GM19351 (cell line): Measurements from ENCODE around the gene SYT7.
"Not testable (repeated sequence)": the region's sequence is repeated elsewhere in the genome, so short reads cannot be mapped to it uniquely, and the experiment has no call there.

Experiments used
- ATAC-seq: cut with Tn5 transposase; IDR thresholded peaks from one replicate; pipeline ENCODE4 v1.9.1; 2021; ENCODE audit warnings: mild to moderate bottlenecking, moderate library complexity; ENCODE audit not compliant: unreplicated experiment

SYT7 gene

GRCh38 chr11:61481806-61482205 is 99.1 kb downstream of the SYT7 start:
- no peak for ATAC-seq

GRCh38 chr11:61480994-61481335 is 99.9 kb downstream of the SYT7 start:
- no peak for ATAC-seq

GRCh38 chr11:61480261-61480993 is 100.4 kb downstream of the SYT7 start:
- no peak for ATAC-seq

- not testable (repeated sequence) for ATAC-seq
Measured at GRCh38 chr11:61479360-61480058, 101.4 kb downstream of the SYT7 start.

GRCh38 chr11:61477727-61478148 is 103.1 kb downstream of the SYT7 start:
- ATAC-seq: no peak

GRCh38 chr11:61477126-61477525 is 103.8 kb downstream of the SYT7 start:
- no peak for ATAC-seq

GRCh38 chr11:61476371-61476770 is 104.5 kb downstream of the SYT7 start:
- ATAC-seq: no peak

GRCh38 chr11:61475433-61475832 is 105.4 kb downstream of the SYT7 start:
- no peak for ATAC-seq

- no peak for ATAC-seq
Measured at GRCh38 chr11:61474013-61474643, 106.7 kb downstream of the SYT7 start.

GRCh38 chr11:61473370-61474012 is 107.4 kb downstream of the SYT7 start:
- ATAC-seq: no peak

- ATAC-seq: no peak
Measured at GRCh38 chr11:61472868-61473267, 108.0 kb downstream of the SYT7 start.

- no peak for ATAC-seq
Measured at GRCh38 chr11:61472282-61472681, 108.6 kb downstream of the SYT7 start.

GRCh38 chr11:61468002-61468401 is 112.9 kb downstream of the SYT7 start:
- ATAC-seq: no peak

GRCh38 chr11:61467602-61468001 is 113.3 kb downstream of the SYT7 start:
- not testable (repeated sequence) for ATAC-seq
